Hepatocyte (in vitro differentiated cells): Measurements from ENCODE around the gene RNF13.
A peak's percentile ranks its signal among the peaks of the same experiment; 100 is the strongest.

ENCODE experiments used
- EZH2 ChIP-seq: fragments of 200-600 bp; sonication (generic); IDR thresholded peaks from 2 replicates; pipeline ENCODE4 v1.6.1; 2016; ENCODE audit warnings: antibody characterized with exemption, mild to moderate bottlenecking, borderline replicate concordance
- TF ChIP-seq, protein P1 (sequence below): fragments of 200-600 bp; sonication (generic); IDR thresholded peaks from 2 replicates; pipeline ENCODE4 v1.5.1; 2016; ENCODE audit warnings: antibody characterized with exemption, mild to moderate bottlenecking; ENCODE audit not compliant: poor library complexity

DNA sequence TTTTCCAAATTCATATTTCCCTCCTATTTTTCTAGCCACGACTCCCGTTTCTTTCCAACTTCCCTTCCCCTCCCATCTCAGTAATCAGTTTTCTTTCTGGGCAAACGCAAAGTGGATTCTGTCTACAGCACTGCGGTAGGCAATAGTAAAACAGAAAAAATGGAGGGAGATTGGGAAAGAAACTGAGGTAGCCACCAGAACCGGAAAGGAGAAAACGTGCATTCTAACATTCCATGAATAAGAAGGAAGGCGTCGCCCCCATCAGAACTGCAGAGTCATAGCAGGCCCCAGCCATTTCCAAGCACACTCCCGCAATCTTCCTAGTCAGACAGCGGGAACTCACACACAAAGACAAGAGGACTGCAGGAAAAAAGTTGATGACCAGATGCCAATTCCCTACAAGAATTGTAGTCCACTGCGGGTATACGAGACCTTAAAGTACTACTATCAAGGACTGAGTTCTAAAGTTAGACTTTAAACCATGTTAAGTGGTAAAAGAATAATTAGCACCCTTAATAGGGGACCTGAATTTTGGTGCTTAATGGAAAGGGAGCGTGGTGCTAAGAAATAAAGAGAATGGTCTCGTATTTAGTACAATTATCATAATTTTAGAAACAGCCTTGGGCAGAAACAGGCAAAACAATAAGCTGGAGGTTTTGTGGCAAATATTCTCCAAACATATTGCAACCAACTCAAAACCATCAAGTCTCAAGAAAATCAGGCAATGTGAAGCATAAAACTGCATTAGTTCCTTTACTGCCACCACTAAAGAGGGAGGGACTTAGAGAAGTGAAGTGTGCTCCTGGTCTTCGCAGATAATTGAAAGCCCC, 156.3 kb downstream of the RNF13 start:
- TF ChIP-seq, protein P1, sequence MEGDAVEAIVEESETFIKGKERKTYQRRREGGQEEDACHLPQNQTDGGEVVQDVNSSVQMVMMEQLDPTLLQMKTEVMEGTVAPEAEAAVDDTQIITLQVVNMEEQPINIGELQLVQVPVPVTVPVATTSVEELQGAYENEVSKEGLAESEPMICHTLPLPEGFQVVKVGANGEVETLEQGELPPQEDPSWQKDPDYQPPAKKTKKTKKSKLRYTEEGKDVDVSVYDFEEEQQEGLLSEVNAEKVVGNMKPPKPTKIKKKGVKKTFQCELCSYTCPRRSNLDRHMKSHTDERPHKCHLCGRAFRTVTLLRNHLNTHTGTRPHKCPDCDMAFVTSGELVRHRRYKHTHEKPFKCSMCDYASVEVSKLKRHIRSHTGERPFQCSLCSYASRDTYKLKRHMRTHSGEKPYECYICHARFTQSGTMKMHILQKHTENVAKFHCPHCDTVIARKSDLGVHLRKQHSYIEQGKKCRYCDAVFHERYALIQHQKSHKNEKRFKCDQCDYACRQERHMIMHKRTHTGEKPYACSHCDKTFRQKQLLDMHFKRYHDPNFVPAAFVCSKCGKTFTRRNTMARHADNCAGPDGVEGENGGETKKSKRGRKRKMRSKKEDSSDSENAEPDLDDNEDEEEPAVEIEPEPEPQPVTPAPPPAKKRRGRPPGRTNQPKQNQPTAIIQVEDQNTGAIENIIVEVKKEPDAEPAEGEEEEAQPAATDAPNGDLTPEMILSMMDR: peak; percentile 5
- no peak for TF ChIP-seq EZH2
